Measurements from ENCODE around the gene ABCC8.

DNA sequence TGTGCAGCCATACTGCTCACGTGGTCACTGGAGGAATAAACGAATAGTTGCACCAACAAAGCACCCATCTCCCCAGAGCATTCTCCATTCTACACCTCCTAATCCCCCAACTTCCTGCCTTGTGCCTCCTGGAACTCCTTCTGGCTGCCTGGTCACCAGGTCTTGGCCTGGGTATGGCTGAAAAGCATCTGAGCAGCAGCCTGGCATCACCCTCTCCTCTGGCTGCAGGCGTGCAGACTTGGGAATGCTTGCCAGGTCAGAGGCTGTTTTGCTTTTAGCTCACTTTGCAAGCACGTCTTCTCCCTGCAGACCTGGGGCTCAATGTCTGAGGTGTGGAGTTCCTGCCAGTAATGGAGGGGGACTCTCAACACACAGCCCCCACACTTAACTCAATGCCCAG lies 54.9 kb downstream of the ABCC8 start:
- TF ChIP-seq, protein P1, sequence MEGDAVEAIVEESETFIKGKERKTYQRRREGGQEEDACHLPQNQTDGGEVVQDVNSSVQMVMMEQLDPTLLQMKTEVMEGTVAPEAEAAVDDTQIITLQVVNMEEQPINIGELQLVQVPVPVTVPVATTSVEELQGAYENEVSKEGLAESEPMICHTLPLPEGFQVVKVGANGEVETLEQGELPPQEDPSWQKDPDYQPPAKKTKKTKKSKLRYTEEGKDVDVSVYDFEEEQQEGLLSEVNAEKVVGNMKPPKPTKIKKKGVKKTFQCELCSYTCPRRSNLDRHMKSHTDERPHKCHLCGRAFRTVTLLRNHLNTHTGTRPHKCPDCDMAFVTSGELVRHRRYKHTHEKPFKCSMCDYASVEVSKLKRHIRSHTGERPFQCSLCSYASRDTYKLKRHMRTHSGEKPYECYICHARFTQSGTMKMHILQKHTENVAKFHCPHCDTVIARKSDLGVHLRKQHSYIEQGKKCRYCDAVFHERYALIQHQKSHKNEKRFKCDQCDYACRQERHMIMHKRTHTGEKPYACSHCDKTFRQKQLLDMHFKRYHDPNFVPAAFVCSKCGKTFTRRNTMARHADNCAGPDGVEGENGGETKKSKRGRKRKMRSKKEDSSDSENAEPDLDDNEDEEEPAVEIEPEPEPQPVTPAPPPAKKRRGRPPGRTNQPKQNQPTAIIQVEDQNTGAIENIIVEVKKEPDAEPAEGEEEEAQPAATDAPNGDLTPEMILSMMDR (IDR thresholded peaks at IDR 0.05 in 2 of 3, conservative IDR thresholded peaks at IDR 0.05 in 1 of 3; ENCODE audit: control insufficient read depth in 2 of 3, extremely low read depth in 1 of 3, insufficient read depth in 1 of 3, low read depth in 3 of 3, low read length in 3 of 3) = no peak
- TF ChIP-seq, protein P2, sequence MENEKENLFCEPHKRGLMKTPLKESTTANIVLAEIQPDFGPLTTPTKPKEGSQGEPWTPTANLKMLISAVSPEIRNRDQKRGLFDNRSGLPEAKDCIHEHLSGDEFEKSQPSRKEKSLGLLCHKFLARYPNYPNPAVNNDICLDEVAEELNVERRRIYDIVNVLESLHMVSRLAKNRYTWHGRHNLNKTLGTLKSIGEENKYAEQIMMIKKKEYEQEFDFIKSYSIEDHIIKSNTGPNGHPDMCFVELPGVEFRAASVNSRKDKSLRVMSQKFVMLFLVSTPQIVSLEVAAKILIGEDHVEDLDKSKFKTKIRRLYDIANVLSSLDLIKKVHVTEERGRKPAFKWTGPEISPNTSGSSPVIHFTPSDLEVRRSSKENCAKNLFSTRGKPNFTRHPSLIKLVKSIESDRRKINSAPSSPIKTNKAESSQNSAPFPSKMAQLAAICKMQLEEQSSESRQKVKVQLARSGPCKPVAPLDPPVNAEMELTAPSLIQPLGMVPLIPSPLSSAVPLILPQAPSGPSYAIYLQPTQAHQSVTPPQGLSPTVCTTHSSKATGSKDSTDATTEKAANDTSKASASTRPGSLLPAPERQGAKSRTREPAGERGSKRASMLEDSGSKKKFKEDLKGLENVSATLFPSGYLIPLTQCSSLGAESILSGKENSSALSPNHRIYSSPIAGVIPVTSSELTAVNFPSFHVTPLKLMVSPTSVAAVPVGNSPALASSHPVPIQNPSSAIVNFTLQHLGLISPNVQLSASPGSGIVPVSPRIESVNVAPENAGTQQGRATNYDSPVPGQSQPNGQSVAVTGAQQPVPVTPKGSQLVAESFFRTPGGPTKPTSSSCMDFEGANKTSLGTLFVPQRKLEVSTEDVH (IDR thresholded peaks at IDR 0.05; ENCODE audit: low read depth, partially characterized antibody) = no peak
- no peak for TF ChIP-seq BCL11A (IDR thresholded peaks at IDR 0.05; ENCODE audit: low read depth, low read length)
- TF ChIP-seq FOS (IDR thresholded peaks at IDR 0.05; ENCODE audit: borderline replicate concordance, extremely low read depth, insufficient read length) = no peak
- TF ChIP-seq YY1 (IDR thresholded peaks at IDR 0.05; ENCODE audit: low read depth, low read length) = no peak
